WTC11 (cell line): ENCODE measurements around the gene FMNL2. TPM values are rescaled to one million over a fixed set of nuclear protein-coding genes. Genes with fewer than 3 reads are reported as not detected.
"Not testable (repeated sequence)": the region's sequence is repeated elsewhere in the genome, so short reads cannot be mapped to it uniquely, and the experiment has no call there.

Experiments used
- ATAC-seq: fragments of 200-7000 bp; cut with Tn5 transposase; 2 replicates; pipeline ENCODE4 v1.10.0; 2021; ENCODE audit warnings: mild to moderate bottlenecking, moderate library complexity
- CTCF ChIA-PET: fragments of 300-600 bp; sonication (Branson Sonifier 250); formaldehyde crosslinking; loops from one replicate; lab custom pipeline; 2021; ENCODE audit warnings: antibody characterized with exemption; lab: Charles Lee
- POLR2A ChIA-PET: fragments of 350-600 bp; sonication (Branson Sonifier 250); formaldehyde crosslinking; loops from one replicate; lab custom pipeline; 2021; ENCODE audit warnings: antibody characterized with exemption; lab: Charles Lee
- DNase-seq: peaks from one replicate; pipeline ENCODE4 v3.0.0; 2021; ENCODE audit warnings: low spot score
- H3K27ac Mint-ChIP-seq: 2 replicates; pipeline ENCODE4 v1.8.0; 2021; ENCODE audit warnings: mixed read lengths
- H3K27me3 Mint-ChIP-seq: 2 replicates; pipeline ENCODE4 v1.8.0; 2021; ENCODE audit warnings: low read depth, mild to moderate bottlenecking, moderate library complexity, mixed read lengths
- H3K36me3 Mint-ChIP-seq: 2 replicates; pipeline ENCODE4 v1.8.0; 2021; ENCODE audit warnings: mixed read lengths
- H3K4me1 Mint-ChIP-seq: 2 replicates; pipeline ENCODE4 v1.8.0; 2022; ENCODE audit warnings: mixed read lengths
- H3K4me3 Mint-ChIP-seq: 2 replicates; pipeline ENCODE4 v1.8.0; 2021; ENCODE audit warnings: mild to moderate bottlenecking, moderate library complexity, mixed read lengths
- H3K9me3 Mint-ChIP-seq: 2 replicates; pipeline ENCODE4 v1.8.0; 2021; ENCODE audit warnings: mixed read lengths
- CBFB ChIP-seq: sonication (generic); formaldehyde crosslinking; IDR thresholded peaks from 2 replicates; pipeline ENCODE4 v1.8.1; 2022; ENCODE audit warnings: mild to moderate bottlenecking, low read depth, missing genetic modification reagents
- CDX4 ChIP-seq: fragments of 250-450 bp; sonication (Bioruptor Pico); IDR thresholded peaks from 2 replicates; pipeline ENCODE4 v1.9.0; 2021; ENCODE audit warnings: moderate library complexity, mild to moderate bottlenecking, inconsistent platforms, borderline replicate concordance
- EMX1 ChIP-seq: fragments of 250-450 bp; sonication (Bioruptor Pico); IDR thresholded peaks from 2 replicates; pipeline ENCODE4 v1.8.0; 2021; ENCODE audit warnings: mild to moderate bottlenecking
- ETV6 ChIP-seq: sonication (generic); formaldehyde crosslinking; IDR thresholded peaks from 2 replicates; pipeline ENCODE4 v1.8.1; 2022; ENCODE audit warnings: mild to moderate bottlenecking, missing genetic modification reagents
- FOXK1 ChIP-seq: sonication (generic); formaldehyde crosslinking; IDR thresholded peaks from 2 replicates; pipeline ENCODE4 v1.8.0; 2022; ENCODE audit warnings: mild to moderate bottlenecking, moderate library complexity, missing genetic modification reagents
- GRHL2 ChIP-seq: fragments of 250-450 bp; sonication (Bioruptor Pico); IDR thresholded peaks from 2 replicates; pipeline ENCODE4 v1.8.0; 2022; ENCODE audit warnings: mild to moderate bottlenecking, moderate library complexity; ENCODE audit not compliant: insufficient replicate concordance, severe bottlenecking
- HMGXB4 ChIP-seq: sonication (generic); formaldehyde crosslinking; IDR thresholded peaks from 2 replicates; pipeline ENCODE4 v1.8.1; 2023; ENCODE audit warnings: mild to moderate bottlenecking, moderate library complexity, missing genetic modification reagents
- NFATC4 ChIP-seq: fragments of 250-450 bp; sonication (Bioruptor Pico); IDR thresholded peaks from 2 replicates; pipeline ENCODE4 v1.9.0; 2021; ENCODE audit warnings: mild to moderate bottlenecking
- NFE2L1 ChIP-seq: sonication (generic); formaldehyde crosslinking; IDR thresholded peaks from 2 replicates; pipeline ENCODE4 v1.8.1; 2023; ENCODE audit warnings: missing genetic modification reagents
- NFYB ChIP-seq: sonication (generic); formaldehyde crosslinking; conservative IDR thresholded peaks from 2 replicates; pipeline ENCODE4 v1.8.0; 2022; ENCODE audit warnings: low read depth, missing genetic modification reagents
- STAT6 ChIP-seq: sonication (generic); formaldehyde crosslinking; conservative IDR thresholded peaks from 2 replicates; pipeline ENCODE4 v1.8.1; 2023; ENCODE audit warnings: mild to moderate bottlenecking, low read depth, missing genetic modification reagents, moderate library complexity
- TEAD4 ChIP-seq: sonication (generic); formaldehyde crosslinking; IDR thresholded peaks from 2 replicates; pipeline ENCODE4 v1.8.0; 2022; ENCODE audit warnings: mild to moderate bottlenecking, missing genetic modification reagents
- TP53 ChIP-seq: sonication (generic); formaldehyde crosslinking; IDR thresholded peaks from 2 replicates; pipeline ENCODE4 v1.8.1; 2023; ENCODE audit warnings: mild to moderate bottlenecking, missing genetic modification reagents
- USF1 ChIP-seq: sonication (generic); formaldehyde crosslinking; IDR thresholded peaks from 2 replicates; pipeline ENCODE4 v1.8.0; 2022; ENCODE audit warnings: mild to moderate bottlenecking, missing genetic modification reagents
- ZBTB21 ChIP-seq: sonication (generic); formaldehyde crosslinking; IDR thresholded peaks from 2 replicates; pipeline ENCODE4 v1.8.1; 2023; ENCODE audit warnings: mild to moderate bottlenecking, missing genetic modification reagents, borderline replicate concordance
- ZNF121 ChIP-seq: sonication (generic); formaldehyde crosslinking; IDR thresholded peaks from 2 replicates; pipeline ENCODE4 v1.8.0; 2023; ENCODE audit warnings: missing genetic modification reagents
- ZNF138 ChIP-seq: sonication (generic); formaldehyde crosslinking; conservative IDR thresholded peaks from 2 replicates; pipeline ENCODE4 v1.8.1; 2022; ENCODE audit warnings: mild to moderate bottlenecking, moderate library complexity, missing genetic modification reagents
- ZNF219 ChIP-seq: sonication (generic); formaldehyde crosslinking; IDR thresholded peaks from 2 replicates; pipeline ENCODE4 v1.8.0; 2023; ENCODE audit warnings: missing genetic modification reagents, mild to moderate bottlenecking, borderline replicate concordance
- ZNF263 ChIP-seq: sonication (generic); formaldehyde crosslinking; IDR thresholded peaks from 2 replicates; pipeline ENCODE4 v1.8.1; 2022; ENCODE audit warnings: low read depth, mild to moderate bottlenecking, moderate library complexity, missing genetic modification reagents
- ZNF671 ChIP-seq: fragments of 250-450 bp; sonication (Bioruptor Pico); IDR thresholded peaks from 2 replicates; pipeline ENCODE4 v1.8.0; 2021; ENCODE audit warnings: mild to moderate bottlenecking
- total RNA-seq: library from RNA; stranded (reverse); gene quantifications from 3 replicates; pipeline ENCODE4 v1.2.3, GENCODE V29; 2021
- TF ChIP-seq, protein P1 (sequence below): sonication (generic); formaldehyde crosslinking; IDR thresholded peaks from 2 replicates; pipeline ENCODE4 v1.8.1; 2022; ENCODE audit warnings: low read depth, missing genetic modification reagents, borderline replicate concordance
- TF ChIP-seq, protein P2 (sequence below): sonication (generic); formaldehyde crosslinking; IDR thresholded peaks from 2 replicates; pipeline ENCODE4 v1.8.0; 2023; ENCODE audit warnings: missing genetic modification reagents, mild to moderate bottlenecking, borderline replicate concordance

Gene FMNL2
- total RNA-seq, 1 experiment from 2014 or later: 43.0 TPM

DNA sequence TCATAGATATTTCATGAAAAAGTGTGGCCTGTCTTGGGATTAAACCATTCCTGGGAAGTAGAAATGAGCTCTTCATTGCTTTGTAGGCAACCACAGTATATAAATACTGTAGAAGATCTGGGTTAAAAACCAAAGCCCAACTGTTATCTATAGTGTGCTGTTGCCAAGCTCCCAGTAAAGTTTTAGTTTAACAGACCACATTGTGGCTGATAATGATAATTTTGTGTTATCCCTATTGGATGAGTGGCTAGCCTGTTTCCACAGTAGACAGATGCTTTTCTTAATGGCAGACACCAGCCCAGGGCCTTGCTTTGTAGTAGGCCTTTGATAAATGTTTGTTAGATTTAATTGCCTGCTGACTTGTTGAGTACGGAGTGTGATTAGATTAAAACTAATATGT, 52.1 kb downstream of the FMNL2 start:
- Mint-ChIP-seq H3K4me1 (peaks cover 43% of the 10 kb centered on the region), H3K36me3 (peaks cover 13% of the 10 kb centered on the region), H3K27me3 (no peaks in the 10 kb centered on the region), H3K27ac (no peak overlapping the region), H3K4me3 (no peak overlapping the region), H3K9me3 (peaks cover 18% of the 10 kb centered on the region)
- ChIA-PET CTCF (no interaction called here), POLR2A (no interaction called here)
- no peak for ATAC-seq
- TF ChIP-seq EMX1 (CRISPR knock-in tag) (no peak), ZNF671 (CRISPR knock-in tag) (no peak), STAT6 (CRISPR knock-in tag) (no peak), TP53 (CRISPR knock-in tag) (no peak), HMGXB4 (CRISPR knock-in tag) (no peak), TEAD4 (CRISPR knock-in tag) (no peak)
- no peak for DNase-seq

DNA sequence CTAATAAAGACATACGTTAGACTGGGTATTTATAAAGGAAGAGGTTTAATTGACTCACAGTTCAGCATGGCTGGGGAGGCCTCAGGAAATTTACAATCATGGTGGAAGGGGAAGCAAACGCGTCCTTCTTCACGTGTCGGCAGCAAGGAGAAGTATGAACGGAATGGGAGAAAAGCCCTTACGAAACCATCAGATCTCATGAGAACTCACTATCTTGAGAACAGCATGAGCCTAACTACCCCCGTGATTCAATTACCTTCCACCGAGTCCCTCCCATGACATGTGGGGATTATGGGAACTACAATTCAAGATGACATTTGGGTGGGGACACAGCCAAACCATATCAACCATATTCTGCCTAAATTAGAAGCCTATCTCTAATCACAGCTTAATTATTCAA, 53.3 kb downstream of the FMNL2 start:
- peaks cover 46% of the 10 kb centered on the region for H3K4me1 Mint-ChIP-seq
- ATAC-seq, H3K27me3 Mint-ChIP-seq, H3K4me3 Mint-ChIP-seq, DNase-seq, POLR2A ChIA-PET, H3K27ac Mint-ChIP-seq, CTCF ChIA-PET: not testable (repeated sequence)
- H3K36me3 Mint-ChIP-seq: peaks cover 13% of the 10 kb centered on the region
- peaks cover 18% of the 10 kb centered on the region for H3K9me3 Mint-ChIP-seq

GRCh38 chr2:152389483-152389882, 54.5 kb downstream of the FMNL2 start:
- Mint-ChIP-seq H3K9me3 (peaks cover 18% of the 10 kb centered on the region), H3K36me3 (peaks cover 13% of the 10 kb centered on the region), H3K4me1 (peaks cover 56% of the 10 kb centered on the region), H3K27ac (peak overlapping the region; percentile 14; the same call in 1 of the 2 replicates), H3K4me3 (no peak overlapping the region), H3K27me3 (no peaks in the 10 kb centered on the region)
- DNase-seq (no peak), ATAC-seq (no peak)
- ChIA-PET POLR2A (no interaction called here), CTCF (no interaction called here)
- TF ChIP-seq NFATC4 (no peak), ZNF138 (CRISPR knock-in tag) (no peak), USF1 (CRISPR knock-in tag) (no peak), CDX4 (CRISPR knock-in tag) (no peak), ZBTB21 (CRISPR knock-in tag) (no peak), NFE2L1 (CRISPR knock-in tag) (no peak), ZNF263 (CRISPR knock-in tag) (no peak), NFYB (CRISPR knock-in tag) (no peak), FOXK1 (no peak), ZNF219 (no peak), ETV6 (CRISPR knock-in tag) (no peak), CBFB (CRISPR knock-in tag) (no peak), ZNF121 (CRISPR knock-in tag) (no peak), GRHL2 (CRISPR knock-in tag) (no peak)
- TF ChIP-seq, protein P1, sequence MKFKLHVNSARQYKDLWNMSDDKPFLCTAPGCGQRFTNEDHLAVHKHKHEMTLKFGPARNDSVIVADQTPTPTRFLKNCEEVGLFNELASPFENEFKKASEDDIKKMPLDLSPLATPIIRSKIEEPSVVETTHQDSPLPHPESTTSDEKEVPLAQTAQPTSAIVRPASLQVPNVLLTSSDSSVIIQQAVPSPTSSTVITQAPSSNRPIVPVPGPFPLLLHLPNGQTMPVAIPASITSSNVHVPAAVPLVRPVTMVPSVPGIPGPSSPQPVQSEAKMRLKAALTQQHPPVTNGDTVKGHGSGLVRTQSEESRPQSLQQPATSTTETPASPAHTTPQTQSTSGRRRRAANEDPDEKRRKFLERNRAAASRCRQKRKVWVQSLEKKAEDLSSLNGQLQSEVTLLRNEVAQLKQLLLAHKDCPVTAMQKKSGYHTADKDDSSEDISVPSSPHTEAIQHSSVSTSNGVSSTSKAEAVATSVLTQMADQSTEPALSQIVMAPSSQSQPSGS (CRISPR knock-in tag): no peak
- TF ChIP-seq, protein P2, sequence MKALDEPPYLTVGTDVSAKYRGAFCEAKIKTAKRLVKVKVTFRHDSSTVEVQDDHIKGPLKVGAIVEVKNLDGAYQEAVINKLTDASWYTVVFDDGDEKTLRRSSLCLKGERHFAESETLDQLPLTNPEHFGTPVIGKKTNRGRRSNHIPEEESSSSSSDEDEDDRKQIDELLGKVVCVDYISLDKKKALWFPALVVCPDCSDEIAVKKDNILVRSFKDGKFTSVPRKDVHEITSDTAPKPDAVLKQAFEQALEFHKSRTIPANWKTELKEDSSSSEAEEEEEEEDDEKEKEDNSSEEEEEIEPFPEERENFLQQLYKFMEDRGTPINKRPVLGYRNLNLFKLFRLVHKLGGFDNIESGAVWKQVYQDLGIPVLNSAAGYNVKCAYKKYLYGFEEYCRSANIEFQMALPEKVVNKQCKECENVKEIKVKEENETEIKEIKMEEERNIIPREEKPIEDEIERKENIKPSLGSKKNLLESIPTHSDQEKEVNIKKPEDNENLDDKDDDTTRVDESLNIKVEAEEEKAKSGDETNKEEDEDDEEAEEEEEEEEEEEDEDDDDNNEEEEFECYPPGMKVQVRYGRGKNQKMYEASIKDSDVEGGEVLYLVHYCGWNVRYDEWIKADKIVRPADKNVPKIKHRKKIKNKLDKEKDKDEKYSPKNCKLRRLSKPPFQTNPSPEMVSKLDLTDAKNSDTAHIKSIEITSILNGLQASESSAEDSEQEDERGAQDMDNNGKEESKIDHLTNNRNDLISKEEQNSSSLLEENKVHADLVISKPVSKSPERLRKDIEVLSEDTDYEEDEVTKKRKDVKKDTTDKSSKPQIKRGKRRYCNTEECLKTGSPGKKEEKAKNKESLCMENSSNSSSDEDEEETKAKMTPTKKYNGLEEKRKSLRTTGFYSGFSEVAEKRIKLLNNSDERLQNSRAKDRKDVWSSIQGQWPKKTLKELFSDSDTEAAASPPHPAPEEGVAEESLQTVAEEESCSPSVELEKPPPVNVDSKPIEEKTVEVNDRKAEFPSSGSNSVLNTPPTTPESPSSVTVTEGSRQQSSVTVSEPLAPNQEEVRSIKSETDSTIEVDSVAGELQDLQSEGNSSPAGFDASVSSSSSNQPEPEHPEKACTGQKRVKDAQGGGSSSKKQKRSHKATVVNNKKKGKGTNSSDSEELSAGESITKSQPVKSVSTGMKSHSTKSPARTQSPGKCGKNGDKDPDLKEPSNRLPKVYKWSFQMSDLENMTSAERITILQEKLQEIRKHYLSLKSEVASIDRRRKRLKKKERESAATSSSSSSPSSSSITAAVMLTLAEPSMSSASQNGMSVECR (CRISPR knock-in tag): no peak
